ENCODE results near the gene EXOC6B. TPM values are rescaled to one million over a fixed set of nuclear protein-coding genes. Genes with fewer than 3 reads are reported as not detected.

EXOC6B gene
- total RNA-seq, 2 experiments from 2014 or later = 16.9 to 17.5 TPM

- no peak overlapping the region for H3K4me3 ChIP-seq (ENCODE audit: low read length)
- intact Hi-C loops (cut with DNase I, micrococcal nuclease) = loop anchor here in 1 of 2 experiments (10.0 kb wide), 1 partner anchor 464 kb away; the partner anchor contains the start of gene FBXO41
- ATAC-seq (ENCODE audit: poor library complexity) (no peak), DNase-seq (no peak)
- H3K27ac ChIP-seq (ENCODE audit: low read depth in 1 of 2, low read length in 2 of 2) = no peak overlapping the region
- H3K9me3 Mint-ChIP-seq = no peaks in the 10 kb centered on the region
- CTCF ChIA-PET = no interaction called here
- no peak overlapping the region for H3K27ac Mint-ChIP-seq
- POLR2A ChIA-PET = no interaction called here
- H3K4me3 Mint-ChIP-seq = no peak overlapping the region
- no peaks in the 10 kb centered on the region for H3K36me3 ChIP-seq (ENCODE audit: insufficient read depth, low read length)
- no peaks in the 10 kb centered on the region for H3K27me3 ChIP-seq (ENCODE audit: control insufficient read depth in 1 of 2, insufficient read depth in 2 of 2, low read length in 2 of 2)
- H3K27me3 Mint-ChIP-seq = no peaks in the 10 kb centered on the region
- H3K9me3 ChIP-seq (ENCODE audit: control insufficient read depth in 1 of 2, insufficient read depth in 1 of 2, low read length in 2 of 2) = no peaks in the 10 kb centered on the region
- peaks cover 12% of the 10 kb centered on the region for H3K4me1 ChIP-seq (ENCODE audit: insufficient read depth, low read length)
- no peak for TF ChIP-seq CTCF (IDR thresholded peaks at IDR 0.05)
- H3K4me1 Mint-ChIP-seq (ENCODE audit: low read depth) = peaks cover 58% of the 10 kb centered on the region
- H3K36me3 Mint-ChIP-seq (ENCODE audit: low read depth) = peaks cover 9% of the 10 kb centered on the region
These were observed 4.7 kb downstream of the EXOC6B start for GRCh38 chr2:72821118-72821517.

DNA sequence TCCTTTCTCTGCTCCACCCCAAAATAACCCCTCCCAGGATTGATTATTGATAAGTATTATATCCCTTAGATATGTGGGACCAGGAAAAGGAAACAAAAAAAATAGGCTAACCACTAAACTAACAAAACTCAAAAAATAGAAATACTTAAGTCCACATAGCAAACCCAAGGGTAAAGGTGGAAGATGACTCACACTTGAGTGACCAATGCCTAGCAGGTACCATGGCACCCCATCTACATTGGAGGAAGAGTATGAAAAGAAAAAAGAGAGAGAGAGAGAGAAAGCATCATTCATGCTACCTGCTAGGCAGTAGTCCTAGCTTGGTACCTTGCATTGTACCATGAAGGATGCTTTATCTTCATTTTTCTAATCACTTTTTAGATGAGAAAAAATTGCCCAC, 6.3 kb downstream of the EXOC6B start:
- H3K27ac Mint-ChIP-seq = no peak overlapping the region
- H3K36me3 Mint-ChIP-seq (ENCODE audit: low read depth) = no peaks in the 10 kb centered on the region

DNA sequence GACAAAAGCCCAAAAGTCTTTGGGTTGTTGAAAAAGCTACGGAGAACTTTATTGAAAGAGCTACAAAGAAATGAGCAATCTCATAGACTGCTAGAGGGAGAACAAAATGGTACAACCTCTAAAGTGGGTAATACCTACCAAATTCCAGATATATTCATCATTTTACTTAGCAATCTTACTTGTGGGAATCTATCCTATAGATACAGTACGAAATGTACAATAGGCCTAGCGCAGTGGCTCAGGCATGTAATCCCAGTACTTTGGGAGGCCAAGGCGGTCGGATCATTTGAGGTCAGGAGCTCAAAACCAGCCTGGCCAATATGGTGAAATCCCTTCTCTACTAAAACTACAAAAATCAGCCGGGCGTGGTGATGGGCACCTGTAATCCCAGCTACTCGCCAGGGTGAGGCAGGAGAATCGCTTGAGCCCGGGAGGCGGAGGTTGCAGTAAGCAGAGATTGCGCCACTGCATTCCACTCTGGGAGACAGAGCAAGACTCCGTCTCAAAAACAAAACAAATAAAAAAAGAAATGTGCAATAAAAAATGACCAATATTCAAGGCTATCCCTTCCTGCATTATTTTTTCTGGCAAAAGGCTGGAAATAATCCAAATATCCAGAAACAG, 10.1 kb downstream of the EXOC6B start:
- CTCF ChIA-PET = no interaction called here
- Mint-ChIP-seq H3K36me3 (ENCODE audit: low read depth) (peaks cover 11% of the 10 kb centered on the region), H3K9me3 (no peaks in the 10 kb centered on the region), H3K4me3 (no peak overlapping the region), H3K27me3 (no peaks in the 10 kb centered on the region), H3K4me1 (ENCODE audit: low read depth) (peaks cover 34% of the 10 kb centered on the region), H3K27ac (no peak overlapping the region)
- Histone ChIP-seq H3K4me1 (ENCODE audit: insufficient read depth, low read length) (no peaks in the 10 kb centered on the region), H3K36me3 (ENCODE audit: insufficient read depth, low read length) (no peaks in the 10 kb centered on the region), H3K27ac (ENCODE audit: low read depth in 1 of 2, low read length in 2 of 2) (no peak overlapping the region), H3K27me3 (ENCODE audit: control insufficient read depth in 1 of 2, insufficient read depth in 2 of 2, low read length in 2 of 2) (no peaks in the 10 kb centered on the region), H3K9me3 (ENCODE audit: control insufficient read depth in 1 of 2, insufficient read depth in 1 of 2, low read length in 2 of 2) (no peaks in the 10 kb centered on the region), H3K4me3 (ENCODE audit: low read length) (no peak overlapping the region)
- no peak for ATAC-seq (ENCODE audit: poor library complexity)
- intact Hi-C loops (cut with DNase I, micrococcal nuclease) = loop anchor here in 1 of 2 experiments (5.0 kb wide), 1 partner anchor 38 kb away; no protein-coding TSS in a partner anchor
- no peak for TF ChIP-seq CTCF (IDR thresholded peaks at IDR 0.05)
- no peak for DNase-seq
- POLR2A ChIA-PET = no interaction called here

More for the DNA sequence above, 6.3 kb downstream of the EXOC6B start:
- intact Hi-C loops (cut with DNase I, micrococcal nuclease) = loop anchor here in 1 of 2 experiments (5.0 kb wide), 1 partner anchor 42 kb away; no protein-coding TSS in a partner anchor
- no peak for DNase-seq
- H3K27me3 Mint-ChIP-seq = no peaks in the 10 kb centered on the region
- CTCF ChIA-PET = no interaction called here
- POLR2A ChIA-PET = no interaction called here
- H3K9me3 Mint-ChIP-seq = no peaks in the 10 kb centered on the region
- no peak for TF ChIP-seq CTCF (IDR thresholded peaks at IDR 0.05)
- ATAC-seq (ENCODE audit: poor library complexity) = no peak
- Histone ChIP-seq H3K4me1 (ENCODE audit: insufficient read depth, low read length) (peaks cover 2% of the 10 kb centered on the region), H3K27ac (ENCODE audit: low read depth in 1 of 2, low read length in 2 of 2) (no peak overlapping the region), H3K27me3 (ENCODE audit: control insufficient read depth in 1 of 2, insufficient read depth in 2 of 2, low read length in 2 of 2) (no peaks in the 10 kb centered on the region), H3K36me3 (ENCODE audit: insufficient read depth, low read length) (no peaks in the 10 kb centered on the region), H3K4me3 (ENCODE audit: low read length) (no peak overlapping the region), H3K9me3 (ENCODE audit: control insufficient read depth in 1 of 2, insufficient read depth in 1 of 2, low read length in 2 of 2) (no peaks in the 10 kb centered on the region)
- no peak overlapping the region for H3K4me3 Mint-ChIP-seq
- peaks cover 50% of the 10 kb centered on the region for H3K4me1 Mint-ChIP-seq (ENCODE audit: low read depth)
